B cell (primary cell): ENCODE results near the gene TRIM44.

Experiments
- CTCF ChIP-seq: fragments of 200-600 bp; IDR thresholded peaks from one replicate; pipeline ENCODE4 v1.8.0; 2022; ENCODE audit warnings: antibody characterized with exemption, mild to moderate bottlenecking
- EZH2 ChIP-seq: IDR thresholded peaks from 2 replicates; pipeline ENCODE4 v1.6.1; 2012; ENCODE audit warnings: borderline replicate concordance, low read depth, mild to moderate bottlenecking, moderate library complexity, low read length; ENCODE audit not compliant: insufficient read depth, poor library complexity, severe bottlenecking

GRCh38 chr11:35722641-35723040, 60.1 kb downstream of the TRIM44 start:
- TF ChIP-seq CTCF = no peak
- no peak for TF ChIP-seq EZH2
